PC-3 (cell line): ENCODE measurements around the gene CHD2. TPM values are rescaled to one million over a fixed set of nuclear protein-coding genes. Genes with fewer than 3 reads are reported as not detected.

ENCODE experiments used
- ATAC-seq: fragments of 200-7000 bp; cut with Tn5 transposase; 2 replicates; pipeline ENCODE4 v1.9.1; 2020; ENCODE audit warnings: mild to moderate bottlenecking, moderate library complexity
- BruUV-seq: library from RNA; stranded (reverse); fragments of 400-500 nt; replicated peaks from 2 replicates; lab custom pipeline; 2021; lab: Mats Ljungman, UMichigan
- CTCF ChIA-PET: fragments of 300-600 bp; sonication (Branson Sonifier 250); formaldehyde crosslinking; loops from one replicate; lab custom pipeline; 2022; ENCODE audit warnings: antibody characterized with exemption; lab: Charles Lee
- POLR2A ChIA-PET: fragments of 300-600 bp; sonication (Branson Sonifier 250); formaldehyde crosslinking; loops from one replicate; lab custom pipeline; 2022; ENCODE audit warnings: antibody characterized with exemption; ENCODE audit not compliant: unreplicated experiment; lab: Charles Lee
- DNase-seq: peaks from one replicate; pipeline ENCODE4 v3.0.0-alpha.2; 2015
- H2AFZ ChIP-seq: fragments of 300-600 bp; sonication (generic); 2 replicates; pipeline ENCODE4 v1.6.0; 2016; ENCODE audit warnings: antibody characterized with exemption, low read length
- H3F3A ChIP-seq: fragments of 300-600 bp; sonication (generic); one replicate; pipeline ENCODE4 v1.6.0; 2017; ENCODE audit warnings: antibody characterized with exemption, low read length, control low read depth, mild to moderate bottlenecking; ENCODE audit not compliant: unreplicated experiment
- H3K27ac ChIP-seq: fragments of 300-600 bp; sonication (generic); 2 replicates; pipeline ENCODE4 v1.5.1; 2016; ENCODE audit warnings: mild to moderate bottlenecking, low read length
- H3K27me3 ChIP-seq: fragments of 300-600 bp; sonication (generic); 2 replicates; pipeline ENCODE4 v1.6.1; 2016; ENCODE audit warnings: low read length, mixed read lengths
- H3K36me3 ChIP-seq: fragments of 300-600 bp; sonication (generic); 2 replicates; pipeline ENCODE4 v1.6.1; 2016; ENCODE audit warnings: low read depth, mixed run types, low read length, mixed read lengths
- H3K4me1 ChIP-seq: fragments of 300-600 bp; sonication (generic); 2 replicates; pipeline ENCODE4 v1.5.1; 2016; ENCODE audit warnings: low read length; ENCODE audit not compliant: insufficient read depth
- H3K4me2 ChIP-seq: fragments of 300-600 bp; sonication (generic); 2 replicates; pipeline ENCODE4 v1.6.0; 2016; ENCODE audit warnings: low read length
- H3K4me3 ChIP-seq: fragments of 300-600 bp; sonication (generic); 2 replicates; pipeline ENCODE4 v1.5.1; 2016; ENCODE audit warnings: mild to moderate bottlenecking, low read length, mixed read lengths
- H3K79me2 ChIP-seq: fragments of 300-600 bp; sonication (generic); 2 replicates; pipeline ENCODE4 v1.6.1; 2017; ENCODE audit warnings: low read length, mixed read lengths
- H3K9ac ChIP-seq: fragments of 300-600 bp; sonication (generic); 2 replicates; pipeline ENCODE4 v1.6.0; 2016; ENCODE audit warnings: mild to moderate bottlenecking, low read length
- H3K9me2 ChIP-seq: fragments of 300-600 bp; sonication (generic); replicated peaks from 2 replicates; pipeline ENCODE4 v1.6.1; 2016; ENCODE audit warnings: mixed run types, low read length, mixed read lengths
- H3K9me3 ChIP-seq: fragments of 300-600 bp; sonication (generic); 2 replicates; pipeline ENCODE4 v1.6.1; 2016; ENCODE audit warnings: low read length, mixed read lengths
- H4K20me1 ChIP-seq: fragments of 300-600 bp; sonication (generic); 2 replicates; pipeline ENCODE4 v1.6.1; 2016; ENCODE audit warnings: low read length, mixed read lengths
- EZH2 ChIP-seq: fragments of 300-600 bp; sonication (generic); IDR thresholded peaks from one replicate; pipeline ENCODE4 v1.6.1; 2017; ENCODE audit warnings: antibody characterized with exemption, mild to moderate bottlenecking, low read length; ENCODE audit not compliant: unreplicated experiment
- EZH2phosphoT487 ChIP-seq: fragments of 300-600 bp; sonication (generic); IDR thresholded peaks from 2 replicates; pipeline ENCODE4 v1.6.1; 2018; ENCODE audit warnings: mild to moderate bottlenecking, antibody characterized with exemption, low read length, borderline replicate concordance
- intact Hi-C: fragments of 100-400 bp; cut with micrococcal nuclease; formaldehyde crosslinking; loops from 2 replicates; pipeline ENCODE4 v1.9.0; 2023
- total RNA-seq: library from RNA; depleted of rRNA; stranded (reverse); fragments of >200 nt; gene quantifications from 2 replicates; pipeline ENCODE4 v1.2.3, GENCODE V29; 2014
- TF ChIP-seq, protein P1 (sequence below): fragments of 300-600 bp; sonication (generic); conservative IDR thresholded peaks from 2 replicates; pipeline ENCODE4 v1.5.1; 2017; ENCODE audit warnings: antibody characterized with exemption, low read depth, mild to moderate bottlenecking, low read length

Gene CHD2
- total RNA-seq, 1 experiment from 2014 or later = 42.7 TPM

DNA sequence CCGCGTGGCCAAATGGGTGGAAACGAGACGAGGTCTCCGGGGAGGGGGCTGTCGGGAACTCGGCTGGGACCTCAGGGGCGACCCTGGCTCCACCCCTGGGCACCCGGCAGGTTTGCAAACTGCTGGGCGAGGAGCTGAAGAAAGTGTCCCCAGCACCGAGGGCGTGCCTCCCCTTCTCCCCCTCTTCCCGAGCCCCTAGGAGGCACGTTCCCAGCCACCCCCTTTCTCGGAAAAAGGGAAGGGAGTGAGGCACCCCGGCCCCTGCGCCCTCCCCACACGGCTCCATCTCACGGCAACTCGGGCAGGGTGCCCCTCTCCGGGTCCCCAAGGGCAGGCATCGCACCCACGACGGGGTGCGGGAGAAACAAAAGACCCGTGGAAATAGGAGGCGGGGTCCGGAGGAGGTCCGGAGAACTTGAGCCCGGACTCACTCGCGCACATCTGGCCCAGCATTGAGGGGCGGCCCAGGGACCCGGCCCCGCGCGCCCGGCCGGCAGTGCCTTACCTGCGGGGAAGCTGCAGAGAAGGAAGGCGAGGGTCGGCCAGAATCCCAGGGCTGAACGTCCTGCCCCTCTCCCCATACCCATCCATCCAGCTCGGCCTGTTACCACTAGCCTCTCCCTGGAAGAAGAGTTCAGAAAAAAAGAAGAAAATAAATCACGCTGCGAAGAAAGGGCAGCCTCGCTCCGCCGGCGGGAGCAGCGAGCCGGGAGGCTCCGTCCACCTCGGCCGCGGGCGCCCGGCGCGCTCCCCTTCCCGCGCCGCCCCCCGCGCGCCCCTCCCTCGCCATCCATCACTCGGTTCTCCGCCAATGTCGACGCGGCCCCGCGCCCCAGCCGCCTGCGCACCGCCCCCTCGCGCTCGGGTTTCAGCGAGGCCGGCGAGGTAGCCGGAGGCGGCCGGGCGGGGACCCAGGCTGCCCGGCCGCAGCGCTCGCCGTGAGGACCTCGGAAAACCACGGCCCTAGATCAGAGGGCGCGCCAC lies 172.6 kb downstream of the CHD2 start:
- no peaks in the 10 kb centered on the region for H4K20me1 ChIP-seq
- BruUV-seq = no TSS peak

DNA sequence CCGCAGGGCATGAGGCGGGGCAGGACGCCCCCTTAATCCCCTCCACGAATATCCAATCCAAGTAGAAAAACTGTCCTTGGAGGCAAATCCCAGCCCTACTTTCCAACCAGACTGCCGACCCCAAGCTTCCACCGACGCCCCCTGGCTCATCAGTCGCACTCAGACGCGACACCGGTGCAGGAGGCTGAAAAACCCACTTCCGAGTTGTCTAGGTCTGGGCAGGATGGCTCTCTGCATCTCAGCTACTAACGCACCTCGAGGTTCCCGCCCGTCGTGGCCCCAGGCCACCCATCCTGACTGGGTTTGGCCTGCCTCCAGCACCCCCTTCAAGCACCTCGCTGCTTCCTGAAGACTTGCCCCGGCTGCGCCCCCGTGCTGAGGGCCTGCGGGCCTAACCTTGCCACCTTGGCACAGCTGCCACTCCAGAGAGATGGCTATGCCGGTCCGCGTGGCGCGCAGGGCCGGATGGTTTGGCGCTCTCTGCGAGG lies 173.4 kb downstream of the CHD2 start:
- H3K79me2 ChIP-seq = no peaks in the 10 kb centered on the region
- BruUV-seq = no TSS peak
- peak overlapping the region; percentile 86; the same call in 1 of the 2 replicates for H2AFZ ChIP-seq
- no peaks in the 10 kb centered on the region for H3K9me3 ChIP-seq
- no peaks in the 10 kb centered on the region for H4K20me1 ChIP-seq
- H3K27ac ChIP-seq = no peak overlapping the region
- peak overlapping the region; percentile 99 for H3K4me2 ChIP-seq
- H3F3A ChIP-seq = no peaks in the 10 kb centered on the region
- no peak overlapping the region for H3K9ac ChIP-seq
- no peak for ATAC-seq
- peaks cover 59% of the 10 kb centered on the region for H3K27me3 ChIP-seq
- peak overlapping the region; percentile 78; the same call in 1 of the 2 replicates for H3K4me3 ChIP-seq
- no peak for DNase-seq
- H3K9me2 ChIP-seq = no peaks in the 10 kb centered on the region
- no peaks in the 10 kb centered on the region for H3K36me3 ChIP-seq
- ChIA-PET CTCF (no interaction called here), POLR2A (no interaction called here)
- intact Hi-C loops = no loop called here
- H3K4me1 ChIP-seq = peaks cover 6% of the 10 kb centered on the region; the same call in 1 of the 2 replicates
- TF ChIP-seq EZH2phosphoT487 = no peak
- TF ChIP-seq EZH2 = no peak
- TF ChIP-seq, protein P1, sequence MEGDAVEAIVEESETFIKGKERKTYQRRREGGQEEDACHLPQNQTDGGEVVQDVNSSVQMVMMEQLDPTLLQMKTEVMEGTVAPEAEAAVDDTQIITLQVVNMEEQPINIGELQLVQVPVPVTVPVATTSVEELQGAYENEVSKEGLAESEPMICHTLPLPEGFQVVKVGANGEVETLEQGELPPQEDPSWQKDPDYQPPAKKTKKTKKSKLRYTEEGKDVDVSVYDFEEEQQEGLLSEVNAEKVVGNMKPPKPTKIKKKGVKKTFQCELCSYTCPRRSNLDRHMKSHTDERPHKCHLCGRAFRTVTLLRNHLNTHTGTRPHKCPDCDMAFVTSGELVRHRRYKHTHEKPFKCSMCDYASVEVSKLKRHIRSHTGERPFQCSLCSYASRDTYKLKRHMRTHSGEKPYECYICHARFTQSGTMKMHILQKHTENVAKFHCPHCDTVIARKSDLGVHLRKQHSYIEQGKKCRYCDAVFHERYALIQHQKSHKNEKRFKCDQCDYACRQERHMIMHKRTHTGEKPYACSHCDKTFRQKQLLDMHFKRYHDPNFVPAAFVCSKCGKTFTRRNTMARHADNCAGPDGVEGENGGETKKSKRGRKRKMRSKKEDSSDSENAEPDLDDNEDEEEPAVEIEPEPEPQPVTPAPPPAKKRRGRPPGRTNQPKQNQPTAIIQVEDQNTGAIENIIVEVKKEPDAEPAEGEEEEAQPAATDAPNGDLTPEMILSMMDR = no peak

More for the DNA sequence above, 172.6 kb downstream of the CHD2 start:
- H3K79me2 ChIP-seq = no peaks in the 10 kb centered on the region
- H3K9me3 ChIP-seq = no peaks in the 10 kb centered on the region
- no peaks in the 10 kb centered on the region for H3K36me3 ChIP-seq
- H3F3A ChIP-seq = no peaks in the 10 kb centered on the region
- H3K9me2 ChIP-seq = no peaks in the 10 kb centered on the region
- H3K4me3 ChIP-seq = peak overlapping the region; percentile 78
- ATAC-seq (peak; percentile 86), DNase-seq (peak; percentile 75)
- H2AFZ ChIP-seq = peak overlapping the region; percentile 86
- CTCF ChIA-PET = no interaction called here
- POLR2A ChIA-PET = no interaction called here
- H3K4me1 ChIP-seq = peaks cover 6% of the 10 kb centered on the region; the same call in 1 of the 2 replicates
- 0 out of 2 replicates have a peak, but pooled peaks have one; percentile 20 for TF ChIP-seq EZH2phosphoT487
- TF ChIP-seq EZH2 = no peak
- TF ChIP-seq, protein P1 = no peak
- no peak overlapping the region for H3K27ac ChIP-seq
- H3K4me2 ChIP-seq = peak overlapping the region; percentile 99
- H3K9ac ChIP-seq = peak overlapping the region; percentile 25; the same call in 1 of the 2 replicates
- intact Hi-C loops = no loop called here
- peaks cover 51% of the 10 kb centered on the region for H3K27me3 ChIP-seq
